ENCODE data around the gene STK17B. TPM values are rescaled to one million over a fixed set of nuclear protein-coding genes. Genes with fewer than 3 reads are reported as not detected.

Gene STK17B
- total and polyA plus RNA-seq, 2 of the 8 experiments (the other 6 are each of a cell fraction or from before 2014, with no cell fraction given), result 1.8 to 10.5 TPM

DNA sequence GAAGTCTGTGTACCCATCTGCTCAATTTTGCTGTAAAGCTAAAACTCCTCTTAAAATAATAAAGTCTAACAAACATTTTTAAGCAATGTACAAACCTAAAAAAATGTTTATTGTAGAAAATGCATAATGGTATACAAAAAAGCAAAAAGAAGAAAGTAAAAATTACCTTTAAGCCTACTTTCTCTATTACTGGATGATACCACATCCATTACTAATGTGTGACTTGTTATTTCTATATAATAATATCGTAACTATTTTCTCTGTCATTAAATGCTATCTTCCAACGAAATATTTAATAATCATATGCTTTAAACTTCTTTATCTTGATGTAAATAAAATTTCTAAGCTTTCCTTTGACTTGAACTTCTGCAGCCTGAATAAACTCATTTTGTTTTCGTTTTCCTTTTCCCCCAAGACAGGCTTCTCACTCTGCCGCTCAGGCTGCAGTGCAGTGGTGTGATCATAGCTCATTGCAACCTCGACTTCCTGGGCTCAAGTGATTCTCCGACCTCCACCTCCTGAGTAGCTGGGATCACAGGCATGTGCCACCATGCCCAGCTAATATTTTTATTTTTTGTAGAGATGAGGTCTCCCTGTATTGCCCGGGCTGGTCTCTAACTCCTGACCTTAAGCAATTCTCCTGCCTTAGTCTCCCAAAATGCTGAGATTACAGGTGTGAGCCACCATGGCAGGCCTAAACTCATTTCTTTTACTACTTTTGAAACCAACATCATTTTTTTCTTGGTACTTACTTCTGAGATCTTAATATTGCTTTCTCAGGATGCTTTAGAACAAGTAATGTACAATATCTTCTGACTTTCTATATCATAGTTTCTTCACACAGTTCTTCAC, 84.6 kb downstream of the STK17B start (continued):
- TF ChIP-seq, protein P1, sequence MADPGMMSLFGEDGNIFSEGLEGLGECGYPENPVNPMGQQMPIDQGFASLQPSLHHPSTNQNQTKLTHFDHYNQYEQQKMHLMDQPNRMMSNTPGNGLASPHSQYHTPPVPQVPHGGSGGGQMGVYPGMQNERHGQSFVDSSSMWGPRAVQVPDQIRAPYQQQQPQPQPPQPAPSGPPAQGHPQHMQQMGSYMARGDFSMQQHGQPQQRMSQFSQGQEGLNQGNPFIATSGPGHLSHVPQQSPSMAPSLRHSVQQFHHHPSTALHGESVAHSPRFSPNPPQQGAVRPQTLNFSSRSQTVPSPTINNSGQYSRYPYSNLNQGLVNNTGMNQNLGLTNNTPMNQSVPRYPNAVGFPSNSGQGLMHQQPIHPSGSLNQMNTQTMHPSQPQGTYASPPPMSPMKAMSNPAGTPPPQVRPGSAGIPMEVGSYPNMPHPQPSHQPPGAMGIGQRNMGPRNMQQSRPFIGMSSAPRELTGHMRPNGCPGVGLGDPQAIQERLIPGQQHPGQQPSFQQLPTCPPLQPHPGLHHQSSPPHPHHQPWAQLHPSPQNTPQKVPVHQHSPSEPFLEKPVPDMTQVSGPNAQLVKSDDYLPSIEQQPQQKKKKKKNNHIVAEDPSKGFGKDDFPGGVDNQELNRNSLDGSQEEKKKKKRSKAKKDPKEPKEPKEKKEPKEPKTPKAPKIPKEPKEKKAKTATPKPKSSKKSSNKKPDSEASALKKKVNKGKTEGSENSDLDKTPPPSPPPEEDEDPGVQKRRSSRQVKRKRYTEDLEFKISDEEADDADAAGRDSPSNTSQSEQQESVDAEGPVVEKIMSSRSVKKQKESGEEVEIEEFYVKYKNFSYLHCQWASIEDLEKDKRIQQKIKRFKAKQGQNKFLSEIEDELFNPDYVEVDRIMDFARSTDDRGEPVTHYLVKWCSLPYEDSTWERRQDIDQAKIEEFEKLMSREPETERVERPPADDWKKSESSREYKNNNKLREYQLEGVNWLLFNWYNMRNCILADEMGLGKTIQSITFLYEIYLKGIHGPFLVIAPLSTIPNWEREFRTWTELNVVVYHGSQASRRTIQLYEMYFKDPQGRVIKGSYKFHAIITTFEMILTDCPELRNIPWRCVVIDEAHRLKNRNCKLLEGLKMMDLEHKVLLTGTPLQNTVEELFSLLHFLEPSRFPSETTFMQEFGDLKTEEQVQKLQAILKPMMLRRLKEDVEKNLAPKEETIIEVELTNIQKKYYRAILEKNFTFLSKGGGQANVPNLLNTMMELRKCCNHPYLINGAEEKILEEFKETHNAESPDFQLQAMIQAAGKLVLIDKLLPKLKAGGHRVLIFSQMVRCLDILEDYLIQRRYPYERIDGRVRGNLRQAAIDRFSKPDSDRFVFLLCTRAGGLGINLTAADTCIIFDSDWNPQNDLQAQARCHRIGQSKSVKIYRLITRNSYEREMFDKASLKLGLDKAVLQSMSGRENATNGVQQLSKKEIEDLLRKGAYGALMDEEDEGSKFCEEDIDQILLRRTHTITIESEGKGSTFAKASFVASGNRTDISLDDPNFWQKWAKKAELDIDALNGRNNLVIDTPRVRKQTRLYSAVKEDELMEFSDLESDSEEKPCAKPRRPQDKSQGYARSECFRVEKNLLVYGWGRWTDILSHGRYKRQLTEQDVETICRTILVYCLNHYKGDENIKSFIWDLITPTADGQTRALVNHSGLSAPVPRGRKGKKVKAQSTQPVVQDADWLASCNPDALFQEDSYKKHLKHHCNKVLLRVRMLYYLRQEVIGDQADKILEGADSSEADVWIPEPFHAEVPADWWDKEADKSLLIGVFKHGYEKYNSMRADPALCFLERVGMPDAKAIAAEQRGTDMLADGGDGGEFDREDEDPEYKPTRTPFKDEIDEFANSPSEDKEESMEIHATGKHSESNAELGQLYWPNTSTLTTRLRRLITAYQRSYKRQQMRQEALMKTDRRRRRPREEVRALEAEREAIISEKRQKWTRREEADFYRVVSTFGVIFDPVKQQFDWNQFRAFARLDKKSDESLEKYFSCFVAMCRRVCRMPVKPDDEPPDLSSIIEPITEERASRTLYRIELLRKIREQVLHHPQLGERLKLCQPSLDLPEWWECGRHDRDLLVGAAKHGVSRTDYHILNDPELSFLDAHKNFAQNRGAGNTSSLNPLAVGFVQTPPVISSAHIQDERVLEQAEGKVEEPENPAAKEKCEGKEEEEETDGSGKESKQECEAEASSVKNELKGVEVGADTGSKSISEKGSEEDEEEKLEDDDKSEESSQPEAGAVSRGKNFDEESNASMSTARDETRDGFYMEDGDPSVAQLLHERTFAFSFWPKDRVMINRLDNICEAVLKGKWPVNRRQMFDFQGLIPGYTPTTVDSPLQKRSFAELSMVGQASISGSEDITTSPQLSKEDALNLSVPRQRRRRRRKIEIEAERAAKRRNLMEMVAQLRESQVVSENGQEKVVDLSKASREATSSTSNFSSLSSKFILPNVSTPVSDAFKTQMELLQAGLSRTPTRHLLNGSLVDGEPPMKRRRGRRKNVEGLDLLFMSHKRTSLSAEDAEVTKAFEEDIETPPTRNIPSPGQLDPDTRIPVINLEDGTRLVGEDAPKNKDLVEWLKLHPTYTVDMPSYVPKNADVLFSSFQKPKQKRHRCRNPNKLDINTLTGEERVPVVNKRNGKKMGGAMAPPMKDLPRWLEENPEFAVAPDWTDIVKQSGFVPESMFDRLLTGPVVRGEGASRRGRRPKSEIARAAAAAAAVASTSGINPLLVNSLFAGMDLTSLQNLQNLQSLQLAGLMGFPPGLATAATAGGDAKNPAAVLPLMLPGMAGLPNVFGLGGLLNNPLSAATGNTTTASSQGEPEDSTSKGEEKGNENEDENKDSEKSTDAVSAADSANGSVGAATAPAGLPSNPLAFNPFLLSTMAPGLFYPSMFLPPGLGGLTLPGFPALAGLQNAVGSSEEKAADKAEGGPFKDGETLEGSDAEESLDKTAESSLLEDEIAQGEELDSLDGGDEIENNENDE (IDR thresholded peaks at IDR 0.05; ENCODE audit: insufficient replicate concordance, low read length), result no peak
- no peak for TF ChIP-seq HDAC6 (IDR thresholded peaks at IDR 0.05; ENCODE audit: low read depth, low read length)
- no peak for TF ChIP-seq HDAC2 (IDR thresholded peaks at IDR 0.05; ENCODE audit: borderline replicate concordance in 1 of 2, low read depth in 2 of 2, low read length in 2 of 2)
- no peak for TF ChIP-seq EGR1 (IDR thresholded peaks at IDR 0.05; ENCODE audit: borderline replicate concordance, low read depth, low read length)
- no peak for TF ChIP-seq CEBPB (IDR thresholded peaks at IDR 0.05; ENCODE audit: low read depth, low read length)
- no peak for TF ChIP-seq CBX5 (IDR thresholded peaks at IDR 0.05; ENCODE audit: low read depth, low read length)
- no peak for TF ChIP-seq SUZ12 (IDR thresholded peaks at IDR 0.05; ENCODE audit: low read length)
- TF ChIP-seq BACH1 (IDR thresholded peaks at IDR 0.05; ENCODE audit: low read length), result no peak
- no peak for TF ChIP-seq SP4 (IDR thresholded peaks at IDR 0.05; ENCODE audit: low read length)

All from H1 (cell line).